Duodenal mucosa (tissue), 2 donors: ENCODE results near the gene ADM2.

Source experiments
- H3K27ac ChIP-seq: one replicate; pipeline ENCODE4 v1.7.0; 2013; ENCODE audit warnings: low read depth, low read length
- H3K27me3 ChIP-seq, 2 donors: one replicate each; pipeline ENCODE4 v1.7.0; 2013; ENCODE audit warnings: low read length in 2 of 2, control low read depth in 1 of 2; ENCODE audit not compliant: insufficient read depth in 2 of 2, control insufficient read depth in 1 of 2
- H3K36me3 ChIP-seq, 2 donors: one replicate each; pipeline ENCODE4 v1.7.0; 2013; ENCODE audit warnings: low read length in 2 of 2, control low read depth in 1 of 2; ENCODE audit not compliant: insufficient read depth in 2 of 2, control insufficient read depth in 1 of 2
- H3K4me1 ChIP-seq, 2 donors: one replicate each; pipeline ENCODE4 v1.7.0; 2013; ENCODE audit warnings: low read length in 2 of 2, control low read depth in 1 of 2; ENCODE audit not compliant: insufficient read depth in 2 of 2, control insufficient read depth in 1 of 2
- H3K4me3 ChIP-seq, 2 donors: one replicate each; pipeline ENCODE4 v1.7.0; 2013; ENCODE audit warnings: low read length in 2 of 2, low read depth in 1 of 2
- H3K9ac ChIP-seq, 2 donors: one replicate each; pipeline ENCODE4 v1.7.0; 2013; ENCODE audit warnings: low read length in 2 of 2, low read depth in 1 of 2
- H3K9me3 ChIP-seq, 2 donors: one replicate each; pipeline ENCODE4 v1.7.0; 2013; ENCODE audit warnings: low read length in 2 of 2, control low read depth in 1 of 2; ENCODE audit not compliant: control insufficient read depth in 1 of 2

Gene ADM2

DNA sequence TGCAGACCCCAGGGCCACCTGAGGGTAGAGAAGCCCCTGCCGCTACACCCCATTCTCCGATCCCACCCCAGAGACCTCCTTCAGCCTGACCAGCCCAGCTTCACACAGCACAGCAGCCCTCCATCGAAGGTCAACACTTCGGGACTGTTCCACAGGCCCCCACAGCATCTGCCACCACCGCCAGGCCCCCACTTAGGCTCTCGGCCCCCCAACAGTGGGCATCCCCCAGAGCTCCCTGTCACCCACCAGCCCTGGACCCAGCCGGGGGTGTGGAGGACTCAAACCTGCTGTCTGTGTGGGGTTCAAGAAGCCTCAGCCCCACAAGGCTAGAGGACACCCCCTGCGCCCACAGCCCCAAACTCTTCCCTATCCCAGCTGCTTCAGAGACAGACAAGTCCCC, 12.7 kb upstream of the ADM2 start:
- H3K9me3 ChIP-seq, result no peaks in the 10 kb centered on the region
- no peak overlapping the region for H3K4me3 ChIP-seq
- H3K9ac ChIP-seq, result peak overlapping the region in 1 of 2 donors; percentile 26
- peaks cover 26 to 44% of the 10 kb centered on the region in 2 donors for H3K36me3 ChIP-seq
- no peaks in the 10 kb centered on the region for H3K27me3 ChIP-seq
- no peak overlapping the region for H3K27ac ChIP-seq
- peaks cover 48 to 51% of the 10 kb centered on the region in 2 donors for H3K4me1 ChIP-seq

DNA sequence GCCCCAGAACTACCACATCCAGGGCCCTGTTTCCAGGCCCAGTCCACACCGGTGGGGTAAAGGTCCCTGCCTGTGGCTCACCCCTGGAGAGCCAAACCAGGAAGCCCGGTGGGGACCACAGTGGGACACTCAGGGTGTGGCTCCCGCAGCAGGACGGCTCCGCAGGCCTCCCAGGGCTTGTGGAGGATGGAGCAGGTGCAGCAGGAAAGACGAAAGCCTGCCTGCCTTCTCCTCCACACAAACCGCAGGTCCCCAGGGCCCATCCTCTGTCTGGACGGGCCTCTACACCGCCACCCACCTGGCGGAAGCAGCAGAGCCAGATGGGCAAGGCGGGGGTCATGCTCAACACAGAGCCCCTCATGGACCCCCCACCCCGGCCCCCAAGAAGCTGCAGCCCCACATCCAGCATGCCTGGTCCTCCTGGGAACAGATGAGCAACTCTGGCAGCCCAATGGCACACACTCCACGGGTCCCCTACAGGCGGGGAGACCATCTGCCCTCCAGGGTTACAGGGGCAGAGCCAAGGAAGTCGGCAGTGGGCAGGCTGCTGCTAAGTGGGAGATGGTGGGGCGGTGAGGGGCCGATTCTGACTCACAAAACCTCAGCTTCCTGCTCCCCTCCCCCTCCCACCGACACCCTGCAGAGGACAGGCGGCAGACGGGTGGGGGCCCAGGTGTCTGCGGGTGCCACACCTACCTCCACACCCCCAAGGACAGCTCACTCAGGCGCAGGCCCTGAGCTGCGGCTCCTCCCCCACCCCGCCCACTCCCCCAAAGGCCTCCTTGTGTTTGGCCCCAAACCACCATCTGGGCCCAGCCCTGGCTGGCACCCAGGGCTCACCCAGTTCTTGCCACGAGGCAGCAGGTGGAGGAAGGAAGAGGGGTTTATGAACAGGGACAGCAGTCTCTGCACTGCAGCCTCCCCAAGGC, 11.7 kb upstream of the ADM2 start:
- peak overlapping the region; percentile 66 for H3K27ac ChIP-seq
- peak overlapping the region; percentile 45 to 55 for H3K4me3 ChIP-seq
- H3K27me3 ChIP-seq, result no peaks in the 10 kb centered on the region
- H3K9ac ChIP-seq, result peak overlapping the region; percentile 45 to 64
- peaks cover 21 to 33% of the 10 kb centered on the region in 2 donors for H3K36me3 ChIP-seq
- H3K9me3 ChIP-seq, result no peaks in the 10 kb centered on the region
- peaks cover 53 to 56% of the 10 kb centered on the region in 2 donors for H3K4me1 ChIP-seq

DNA sequence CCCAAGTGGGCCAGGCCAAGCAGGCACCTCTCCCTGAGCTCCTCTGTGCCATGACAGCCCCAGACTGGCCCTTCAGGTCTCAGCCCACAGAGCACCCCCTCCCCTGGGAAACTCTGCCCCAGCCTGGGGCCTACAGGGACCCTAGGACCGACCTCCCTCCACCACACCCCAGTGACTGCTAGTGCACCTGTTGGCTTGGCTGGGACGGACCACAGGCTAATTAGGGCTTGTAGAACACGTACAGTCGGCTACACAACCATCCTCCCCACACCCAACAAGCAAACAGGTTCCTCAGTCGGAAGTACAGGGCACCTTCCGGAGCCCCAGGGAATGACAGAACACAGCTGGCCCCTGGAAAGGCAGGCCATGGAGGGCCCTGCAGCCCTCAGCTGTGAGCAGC, 10.9 kb upstream of the ADM2 start:
- peak overlapping the region; percentile 45 to 50 for H3K4me3 ChIP-seq
- H3K27ac ChIP-seq, result peak overlapping the region; percentile 42
- no peaks in the 10 kb centered on the region for H3K9me3 ChIP-seq
- H3K9ac ChIP-seq, result peak overlapping the region; percentile 45 to 64
- peaks cover 53 to 59% of the 10 kb centered on the region in 2 donors for H3K4me1 ChIP-seq
- H3K36me3 ChIP-seq, result peaks cover 18 to 25% of the 10 kb centered on the region in 2 donors
- H3K27me3 ChIP-seq, result no peaks in the 10 kb centered on the region

DNA sequence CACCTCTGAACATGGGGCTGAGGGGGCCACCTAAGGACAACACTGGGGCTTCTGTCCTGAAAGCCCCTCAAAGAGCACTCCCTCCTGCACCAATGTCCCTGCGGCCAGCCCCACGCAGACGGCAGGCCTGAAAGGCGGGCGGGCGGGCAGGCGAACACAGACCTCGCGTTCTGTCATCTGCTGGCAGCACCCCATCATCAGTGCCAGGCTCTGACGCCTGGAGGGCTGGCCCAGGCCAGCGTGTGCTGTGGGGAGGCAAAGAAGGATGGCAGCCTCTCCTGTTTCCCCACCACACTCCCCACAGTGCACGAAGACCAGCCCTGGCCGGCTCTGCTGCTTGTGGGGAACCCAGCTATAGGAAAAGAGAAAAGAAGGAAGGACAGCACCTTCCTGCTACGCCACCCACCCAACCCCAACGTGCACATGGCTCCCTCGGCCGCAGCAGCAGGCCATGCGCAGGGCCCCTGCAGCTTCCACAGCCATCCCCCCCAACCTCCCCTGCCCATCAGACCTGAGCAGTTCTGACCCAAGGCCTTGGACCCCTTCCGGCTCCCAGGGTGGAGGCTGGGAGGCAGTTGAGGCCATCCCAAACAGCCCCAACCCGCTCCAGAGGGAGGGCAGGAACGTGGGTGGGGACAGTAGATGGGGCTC, 10.0 kb upstream of the ADM2 start:
- peaks cover 11 to 17% of the 10 kb centered on the region in 2 donors for H3K36me3 ChIP-seq
- peaks cover 53 to 61% of the 10 kb centered on the region in 2 donors for H3K4me1 ChIP-seq
- H3K9me3 ChIP-seq, result no peaks in the 10 kb centered on the region
- no peak overlapping the region for H3K27ac ChIP-seq
- H3K9ac ChIP-seq, result peak overlapping the region in 1 of 2 donors; percentile 64
- no peaks in the 10 kb centered on the region for H3K27me3 ChIP-seq
- H3K4me3 ChIP-seq, result peak overlapping the region; percentile 45 to 50

DNA sequence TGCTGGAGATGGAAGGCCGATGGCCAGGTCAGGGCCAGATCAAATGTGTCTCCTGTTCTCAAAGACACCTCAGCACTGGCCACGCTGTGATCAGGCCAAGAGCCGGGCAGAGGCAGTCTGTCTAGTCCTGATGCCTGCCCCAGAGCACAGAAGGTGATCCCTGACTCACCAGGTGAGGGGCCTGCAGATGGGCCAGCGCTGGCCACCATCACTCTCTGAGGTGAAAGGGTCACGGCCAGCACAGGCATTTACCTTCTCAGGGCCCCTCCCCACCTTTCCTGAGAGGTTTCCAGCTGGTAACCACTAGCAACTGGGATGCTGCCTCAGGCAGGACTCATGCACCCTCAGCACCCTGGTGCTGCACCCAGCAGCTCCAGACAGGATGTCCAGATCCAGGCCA, 9.4 kb upstream of the ADM2 start:
- Histone ChIP-seq H3K4me1 (peaks cover 53 to 61% of the 10 kb centered on the region in 2 donors), H3K9ac (no peak overlapping the region), H3K4me3 (no peak overlapping the region), H3K36me3 (peaks cover 5 to 10% of the 10 kb centered on the region in 2 donors), H3K9me3 (no peaks in the 10 kb centered on the region), H3K27ac (no peak overlapping the region), H3K27me3 (no peaks in the 10 kb centered on the region)

DNA sequence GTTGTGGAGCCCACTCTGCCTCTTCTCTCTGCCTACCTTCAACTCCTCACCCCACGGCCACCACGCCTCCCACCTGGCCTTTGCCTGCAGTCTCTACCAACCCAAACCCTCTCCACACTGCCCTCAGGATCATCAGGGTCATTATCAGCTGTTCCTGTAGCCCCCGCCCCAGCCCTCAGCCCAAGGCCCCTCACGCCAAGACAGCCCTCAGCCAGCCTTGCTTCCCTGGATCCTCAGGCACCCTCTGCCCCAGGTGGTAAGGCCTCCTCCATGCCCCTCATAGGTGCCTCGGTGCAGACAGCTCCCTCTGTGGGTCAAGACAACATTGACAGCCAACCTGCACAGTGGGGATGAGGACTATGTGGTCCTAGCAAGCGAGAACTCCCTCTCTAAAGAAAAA, 8.3 kb upstream of the ADM2 start:
- Histone ChIP-seq H3K36me3 (peaks cover 0 to under 1% of the 10 kb centered on the region in 2 donors), H3K27me3 (no peaks in the 10 kb centered on the region), H3K4me1 (peaks cover 53 to 61% of the 10 kb centered on the region in 2 donors), H3K9me3 (no peaks in the 10 kb centered on the region), H3K9ac (peak overlapping the region; percentile 73 to 87), H3K4me3 (peak overlapping the region; percentile 79 to 83), H3K27ac (no peak overlapping the region)

DNA sequence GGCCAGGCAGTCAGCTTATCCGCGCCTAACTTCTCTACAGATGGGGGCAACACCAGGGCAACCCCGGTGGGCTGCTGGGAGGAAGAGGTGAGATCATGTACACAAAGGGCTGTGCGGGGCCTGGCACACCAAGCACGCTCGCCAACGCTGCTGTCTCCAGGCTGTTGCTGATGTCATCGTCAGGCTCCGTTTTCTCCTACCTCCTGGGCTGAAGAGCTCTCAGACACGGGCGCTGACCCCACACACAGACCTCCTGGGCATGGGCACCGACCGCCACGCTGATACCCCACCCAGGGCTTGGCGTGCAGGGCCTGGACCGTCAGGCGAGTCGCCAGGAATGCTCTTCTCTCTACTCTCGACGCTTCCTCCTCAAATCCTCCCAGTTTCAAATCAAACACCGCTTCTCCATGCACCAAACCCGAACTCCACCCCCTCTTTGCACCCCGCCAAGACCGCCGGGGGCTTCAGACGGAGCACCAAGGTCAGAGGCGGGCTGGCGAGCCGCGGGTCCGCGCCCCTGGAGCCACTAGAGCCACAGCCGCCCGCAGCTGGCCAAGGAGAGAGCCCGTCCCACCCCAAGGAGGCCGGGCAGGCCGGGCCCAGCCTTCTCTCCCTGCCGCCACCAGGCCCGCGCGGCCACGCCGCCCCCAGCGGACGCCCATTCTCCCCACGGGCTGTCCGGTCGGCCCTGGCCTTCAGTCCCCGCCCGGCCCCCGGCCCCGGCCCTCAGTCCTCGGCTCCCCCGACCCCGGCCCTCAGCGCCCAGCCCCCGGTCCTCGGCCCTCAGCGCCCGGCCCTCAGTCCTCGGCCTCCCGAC, 7.3 kb upstream of the ADM2 start:
- Histone ChIP-seq H3K4me3 (peak overlapping the region; percentile 79 to 83), H3K4me1 (peaks cover 50 to 54% of the 10 kb centered on the region in 2 donors), H3K9ac (peak overlapping the region; percentile 73 to 87), H3K27ac (peak overlapping the region; percentile 10), H3K36me3 (no peaks in the 10 kb centered on the region), H3K27me3 (no peaks in the 10 kb centered on the region), H3K9me3 (no peaks in the 10 kb centered on the region)

DNA sequence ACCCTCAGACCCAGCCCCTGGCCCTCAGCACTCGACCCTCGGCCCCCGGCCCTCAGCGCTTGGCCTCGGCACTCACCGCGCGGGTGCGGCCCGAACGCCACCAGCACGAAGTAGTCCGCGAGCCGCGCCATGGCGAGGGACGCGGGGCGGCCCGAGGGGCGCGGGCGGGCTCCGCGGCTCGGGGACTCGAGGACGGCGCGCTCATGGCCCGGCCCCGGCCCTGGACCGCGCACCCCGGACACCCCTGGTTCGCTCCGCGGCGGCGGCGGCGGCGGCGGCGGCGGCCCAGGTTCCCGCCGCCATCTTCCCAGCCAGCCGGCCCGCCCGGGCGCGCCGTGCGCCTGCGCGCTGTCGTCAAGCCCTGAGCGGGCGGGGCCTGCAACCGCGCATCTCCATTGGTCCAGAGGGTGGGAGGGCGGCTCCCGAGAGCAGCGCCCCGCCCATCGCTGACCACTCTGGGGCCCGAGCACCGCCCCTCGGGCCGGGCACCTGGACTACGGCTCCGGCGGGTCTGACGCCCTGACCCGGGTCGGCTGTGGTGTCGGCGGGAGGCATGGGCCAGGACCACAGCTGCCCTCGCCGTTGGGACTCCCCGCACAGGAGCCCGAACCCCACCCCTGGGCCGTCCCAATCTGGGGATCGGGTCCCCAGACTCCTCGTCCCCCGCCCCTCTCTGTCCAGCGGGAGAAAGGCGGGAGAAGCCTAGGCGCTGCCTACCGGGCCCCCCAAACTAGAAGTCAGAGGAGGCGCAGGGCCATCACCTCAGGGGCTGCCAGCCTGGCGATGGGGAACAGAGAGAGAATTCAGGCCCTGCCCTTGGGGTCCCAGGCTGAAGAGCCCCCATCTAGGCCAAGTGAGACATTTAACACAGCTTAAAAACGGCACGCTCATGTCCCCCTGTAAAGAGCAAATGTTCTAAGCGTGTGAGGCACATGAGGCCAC, 6.4 kb upstream of the ADM2 start, which contains the start of gene SBF1:
SBF1 (minus strand) TSS at position 326 of the 942 bp plus-strand sequence; CDS start at position 131, 195 bp downstream.
- Histone ChIP-seq H3K4me1 (peaks cover 41 to 46% of the 10 kb centered on the region in 2 donors), H3K9me3 (no peaks in the 10 kb centered on the region), H3K27ac (peak within 1 kb of the TSS; percentile 10), H3K9ac (peak within 1 kb of the TSS; percentile 77 to 87), H3K27me3 (peaks cover 0 to 2% of the 10 kb centered on the region in 2 donors), H3K4me3 (peak within 1 kb of the TSS; percentile 79 to 83), H3K36me3 (no peaks in the 10 kb centered on the region)

DNA sequence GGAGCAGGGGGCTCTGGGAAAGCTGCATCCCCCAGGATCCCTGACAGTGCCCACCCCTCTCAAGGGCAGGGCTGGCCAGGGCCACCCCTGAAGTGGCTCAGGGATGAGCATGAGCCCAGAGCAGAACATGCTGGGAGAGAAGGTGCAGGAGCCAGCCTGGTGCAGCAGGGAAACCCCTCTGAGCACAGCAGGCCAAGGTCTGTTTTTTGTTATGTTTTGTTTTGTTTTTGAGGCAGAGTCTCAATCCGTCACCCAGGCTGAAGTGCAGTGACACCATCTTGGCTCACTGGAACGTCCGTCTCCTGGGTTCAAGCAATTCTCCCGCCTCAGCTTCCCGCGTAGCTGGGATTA, 5.7 kb upstream of the ADM2 start:
- Histone ChIP-seq H3K36me3 (no peaks in the 10 kb centered on the region), H3K9ac (peak overlapping the region; percentile 64 to 77), H3K4me3 (peak overlapping the region; percentile 69 to 77), H3K27ac (no peak overlapping the region), H3K9me3 (no peaks in the 10 kb centered on the region), H3K4me1 (peaks cover 34 to 39% of the 10 kb centered on the region in 2 donors), H3K27me3 (peaks cover 0 to 3% of the 10 kb centered on the region in 2 donors)
